Measurements from ENCODE around the gene AOPEP.

The AOPEP gene

GRCh38 chr9:94999832-95000231, 273.3 kb downstream of the AOPEP start:
- Histone ChIP-seq H4K20me1 (ENCODE audit: insufficient read depth, low read length) (no peaks in the 10 kb centered on the region), H3K36me3 (ENCODE audit: insufficient read depth, low read length) (no peaks in the 10 kb centered on the region), H3K4me2 (ENCODE audit: low read length) (no peak overlapping the region), H3K27ac (ENCODE audit: low read depth, low read length, poor library complexity, severe bottlenecking) (no peak overlapping the region), H3K79me2 (ENCODE audit: insufficient read depth, low read length) (no peaks in the 10 kb centered on the region), H2AFZ (ENCODE audit: low read length) (no peak overlapping the region), H3K4me1 (ENCODE audit: insufficient read depth, low read length, severe bottlenecking) (peaks cover 13% of the 10 kb centered on the region), H3F3A (ENCODE audit: insufficient read depth, low read length) (no peaks in the 10 kb centered on the region), H3K9ac (ENCODE audit: low read length) (no peak overlapping the region), H3K4me3 (ENCODE audit: low read depth, low read length, poor library complexity, severe bottlenecking) (no peak overlapping the region), H3K9me3 (ENCODE audit: low read length) (no peaks in the 10 kb centered on the region), H3K27me3 (ENCODE audit: insufficient read depth, low read length) (no peaks in the 10 kb centered on the region), H3K9me2 (ENCODE audit: low read depth, low read length) (no peaks in the 10 kb centered on the region)
- no peak for TF ChIP-seq EZH2 (IDR thresholded peaks at IDR 0.05; ENCODE audit: borderline replicate concordance, low read length)
- TF ChIP-seq, protein P1, sequence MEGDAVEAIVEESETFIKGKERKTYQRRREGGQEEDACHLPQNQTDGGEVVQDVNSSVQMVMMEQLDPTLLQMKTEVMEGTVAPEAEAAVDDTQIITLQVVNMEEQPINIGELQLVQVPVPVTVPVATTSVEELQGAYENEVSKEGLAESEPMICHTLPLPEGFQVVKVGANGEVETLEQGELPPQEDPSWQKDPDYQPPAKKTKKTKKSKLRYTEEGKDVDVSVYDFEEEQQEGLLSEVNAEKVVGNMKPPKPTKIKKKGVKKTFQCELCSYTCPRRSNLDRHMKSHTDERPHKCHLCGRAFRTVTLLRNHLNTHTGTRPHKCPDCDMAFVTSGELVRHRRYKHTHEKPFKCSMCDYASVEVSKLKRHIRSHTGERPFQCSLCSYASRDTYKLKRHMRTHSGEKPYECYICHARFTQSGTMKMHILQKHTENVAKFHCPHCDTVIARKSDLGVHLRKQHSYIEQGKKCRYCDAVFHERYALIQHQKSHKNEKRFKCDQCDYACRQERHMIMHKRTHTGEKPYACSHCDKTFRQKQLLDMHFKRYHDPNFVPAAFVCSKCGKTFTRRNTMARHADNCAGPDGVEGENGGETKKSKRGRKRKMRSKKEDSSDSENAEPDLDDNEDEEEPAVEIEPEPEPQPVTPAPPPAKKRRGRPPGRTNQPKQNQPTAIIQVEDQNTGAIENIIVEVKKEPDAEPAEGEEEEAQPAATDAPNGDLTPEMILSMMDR (IDR thresholded peaks at IDR 0.05; ENCODE audit: low read length) = no peak

DNA sequence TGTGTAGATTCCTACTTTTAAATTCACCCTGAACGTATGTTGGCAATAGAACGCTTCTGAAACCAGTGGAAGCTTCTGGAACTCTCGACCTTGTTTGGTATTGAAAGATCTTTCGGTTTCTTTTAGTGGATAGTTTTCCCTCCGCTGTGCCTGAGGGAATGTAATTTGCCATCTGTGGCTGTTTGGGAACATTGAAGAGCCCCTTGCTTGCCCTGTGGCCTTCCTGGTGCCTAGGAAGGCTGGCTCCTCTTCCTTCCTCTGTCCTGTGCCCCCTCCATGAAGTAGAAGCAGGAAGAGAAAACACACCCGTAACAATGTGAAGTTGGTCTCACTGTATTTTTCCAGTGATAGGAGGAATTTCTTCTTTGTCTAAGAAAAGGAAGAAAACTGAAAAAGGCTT, 274.3 kb downstream of the AOPEP start:
- Histone ChIP-seq H3K4me1 (ENCODE audit: insufficient read depth, low read length, severe bottlenecking) (peaks cover 17% of the 10 kb centered on the region), H3K4me2 (ENCODE audit: low read length) (no peak overlapping the region), H2AFZ (ENCODE audit: low read length) (no peak overlapping the region), H3K27ac (ENCODE audit: low read depth, low read length, poor library complexity, severe bottlenecking) (no peak overlapping the region), H3K79me2 (ENCODE audit: insufficient read depth, low read length) (no peaks in the 10 kb centered on the region), H3K9me2 (ENCODE audit: low read depth, low read length) (no peaks in the 10 kb centered on the region), H3K27me3 (ENCODE audit: insufficient read depth, low read length) (no peaks in the 10 kb centered on the region), H3K36me3 (ENCODE audit: insufficient read depth, low read length) (no peaks in the 10 kb centered on the region), H3F3A (ENCODE audit: insufficient read depth, low read length) (no peaks in the 10 kb centered on the region), H3K9me3 (ENCODE audit: low read length) (no peaks in the 10 kb centered on the region), H3K9ac (ENCODE audit: low read length) (no peak overlapping the region), H3K4me3 (ENCODE audit: low read depth, low read length, poor library complexity, severe bottlenecking) (no peak overlapping the region), H4K20me1 (ENCODE audit: insufficient read depth, low read length) (no peaks in the 10 kb centered on the region)
- TF ChIP-seq EZH2 (IDR thresholded peaks at IDR 0.05; ENCODE audit: borderline replicate concordance, low read length) = no peak

DNA sequence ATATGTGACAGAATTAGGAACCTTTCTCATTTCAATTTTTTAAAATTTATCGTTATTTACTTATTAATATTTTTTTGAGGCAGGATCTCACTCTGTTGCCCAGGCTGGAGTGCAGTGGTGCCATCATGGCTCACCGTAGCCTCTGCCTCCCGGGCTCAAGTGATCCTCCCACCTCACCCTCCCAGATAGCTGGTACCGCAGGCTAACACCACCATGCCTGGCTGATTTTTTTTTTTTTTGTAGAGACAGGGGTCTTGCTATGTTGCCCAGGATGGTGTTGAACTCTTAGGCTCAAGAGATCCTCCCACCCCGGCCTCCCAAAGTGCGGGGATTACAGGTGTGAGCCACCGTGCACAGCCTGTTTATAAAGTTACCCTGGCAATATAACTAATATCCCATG, 275.2 kb downstream of the AOPEP start:
- Histone ChIP-seq H3K27me3 (ENCODE audit: insufficient read depth, low read length) (no peaks in the 10 kb centered on the region), H3K9me2 (ENCODE audit: low read depth, low read length) (no peaks in the 10 kb centered on the region), H3F3A (ENCODE audit: insufficient read depth, low read length) (no peaks in the 10 kb centered on the region), H3K79me2 (ENCODE audit: insufficient read depth, low read length) (no peaks in the 10 kb centered on the region), H3K36me3 (ENCODE audit: insufficient read depth, low read length) (no peaks in the 10 kb centered on the region; the same call in 1 of the 2 replicates), H3K4me2 (ENCODE audit: low read length) (no peak overlapping the region), H3K9ac (ENCODE audit: low read length) (no peak overlapping the region), H3K4me3 (ENCODE audit: low read depth, low read length, poor library complexity, severe bottlenecking) (no peak overlapping the region), H2AFZ (ENCODE audit: low read length) (no peak overlapping the region), H3K9me3 (ENCODE audit: low read length) (no peaks in the 10 kb centered on the region), H3K27ac (ENCODE audit: low read depth, low read length, poor library complexity, severe bottlenecking) (no peak overlapping the region), H4K20me1 (ENCODE audit: insufficient read depth, low read length) (no peaks in the 10 kb centered on the region), H3K4me1 (ENCODE audit: insufficient read depth, low read length, severe bottlenecking) (peaks cover 25% of the 10 kb centered on the region)
- TF ChIP-seq EZH2 (IDR thresholded peaks at IDR 0.05; ENCODE audit: borderline replicate concordance, low read length) = no peak
- TF ChIP-seq, protein P1 (IDR thresholded peaks at IDR 0.05; ENCODE audit: low read length) = no peak

GRCh38 chr9:95003689-95004410, 277.4 kb downstream of the AOPEP start:
- H3K9me3 ChIP-seq (ENCODE audit: low read length) = no peaks in the 10 kb centered on the region
- peak overlapping the region; percentile 86 for H3K4me2 ChIP-seq (ENCODE audit: low read length)
- TF ChIP-seq EZH2 (IDR thresholded peaks at IDR 0.05; ENCODE audit: borderline replicate concordance, low read length) = no peak
- TF ChIP-seq, protein P1 (IDR thresholded peaks at IDR 0.05; ENCODE audit: low read length) = no peak
- no peak overlapping the region for H3K27ac ChIP-seq (ENCODE audit: low read depth, low read length, poor library complexity, severe bottlenecking)
- H3K9me2 ChIP-seq (ENCODE audit: low read depth, low read length) = no peaks in the 10 kb centered on the region
- H2AFZ ChIP-seq (ENCODE audit: low read length) = peak overlapping the region; percentile 59; the same call in 1 of the 2 replicates
- H3F3A ChIP-seq (ENCODE audit: insufficient read depth, low read length) = no peaks in the 10 kb centered on the region
- peak overlapping the region; percentile 93 for H3K4me3 ChIP-seq (ENCODE audit: low read depth, low read length, poor library complexity, severe bottlenecking)
- H4K20me1 ChIP-seq (ENCODE audit: insufficient read depth, low read length) = no peaks in the 10 kb centered on the region
- peaks cover 25% of the 10 kb centered on the region for H3K4me1 ChIP-seq (ENCODE audit: insufficient read depth, low read length, severe bottlenecking)
- no peaks in the 10 kb centered on the region; the same call in 1 of the 2 replicates for H3K36me3 ChIP-seq (ENCODE audit: insufficient read depth, low read length)
- H3K9ac ChIP-seq (ENCODE audit: low read length) = peak overlapping the region; percentile 88
- H3K27me3 ChIP-seq (ENCODE audit: insufficient read depth, low read length) = no peaks in the 10 kb centered on the region
- H3K79me2 ChIP-seq (ENCODE audit: insufficient read depth, low read length) = no peaks in the 10 kb centered on the region

All from OCI-LY1 (cell line).